HCT116 (cell line): Measurements from ENCODE around the gene SRGAP2C.
"Not testable (repeated sequence)": the region's sequence is repeated elsewhere in the genome, so short reads cannot be mapped to it uniquely, and the experiment has no call there.

ENCODE experiments used
- CEBPB ChIP-seq: IDR thresholded peaks from 2 replicates; pipeline ENCODE4 v1.6.1; 2012; ENCODE audit warnings: low read depth
- EZH2 ChIP-seq: fragments of 200-600 bp; sonication (generic); IDR thresholded peaks from 2 replicates; pipeline ENCODE4 v1.6.1; 2017; ENCODE audit warnings: antibody characterized with exemption, mixed run types
- EZH2phosphoT487 ChIP-seq: fragments of 200-600 bp; IDR thresholded peaks from 2 replicates; pipeline ENCODE4 v1.6.1; 2018; ENCODE audit warnings: antibody characterized with exemption, borderline replicate concordance
- FOSL1 ChIP-seq: IDR thresholded peaks from 2 replicates; pipeline ENCODE4 v1.6.1; 2012; ENCODE audit warnings: low read depth
- JUND ChIP-seq: IDR thresholded peaks from 2 replicates; pipeline ENCODE4 v1.6.1; 2012
- MAX ChIP-seq: IDR thresholded peaks from 2 replicates; pipeline ENCODE4 v1.6.1; 2012
- POLR2A ChIP-seq: IDR thresholded peaks from 2 replicates; pipeline ENCODE4 v1.7.0; 2011; ENCODE audit warnings: borderline replicate concordance; ENCODE audit not compliant: insufficient read depth, insufficient read length; ENCODE audit errors: extremely low read depth
- POLR2AphosphoS5 ChIP-seq: IDR thresholded peaks from 2 replicates; pipeline ENCODE4 v1.6.1; 2011; ENCODE audit warnings: mild to moderate bottlenecking, low read depth, low read length, moderate library complexity
- REST ChIP-seq: IDR thresholded peaks from 2 replicates; pipeline ENCODE4 v1.6.1; 2012; ENCODE audit warnings: low read depth
- SIN3A ChIP-seq: IDR thresholded peaks from 2 replicates; pipeline ENCODE4 v1.6.1; 2012; ENCODE audit warnings: low read depth
- SP1 ChIP-seq: IDR thresholded peaks from 2 replicates; pipeline ENCODE4 v1.6.1; 2012; ENCODE audit warnings: low read depth
- TCF7L2 ChIP-seq: IDR thresholded peaks from 2 replicates; pipeline ENCODE4 v1.7.0; 2011; ENCODE audit warnings: borderline replicate concordance, inconsistent platforms; ENCODE audit not compliant: insufficient read depth, insufficient read length; ENCODE audit errors: extremely low read depth
- TF ChIP-seq, protein P1 (sequence below), 3 experiments: fragments of 200-600 bp in 1 of 3; sonication (generic) in 1 of 3; IDR thresholded peaks in 2 of 3; conservative IDR thresholded peaks in 1 of 3; 2 replicates each; pipeline ENCODE4 v1.5.1; 2012 to 2017; ENCODE audit warnings: low read depth in 2 of 3, low read length in 2 of 3, antibody characterized with exemption in 1 of 3, borderline replicate concordance in 1 of 3, control low read depth in 1 of 3, mild to moderate bottlenecking in 1 of 3, mixed read lengths in 1 of 3, mixed run types in 1 of 3, moderate library complexity in 1 of 3; ENCODE audit not compliant: insufficient read depth in 1 of 3
- TF ChIP-seq, protein P2 (sequence below): IDR thresholded peaks from 2 replicates; pipeline ENCODE4 v1.6.1; 2011; ENCODE audit warnings: mild to moderate bottlenecking, low read length, moderate library complexity; ENCODE audit not compliant: insufficient replicate concordance; ENCODE audit errors: extremely low read depth

DNA sequence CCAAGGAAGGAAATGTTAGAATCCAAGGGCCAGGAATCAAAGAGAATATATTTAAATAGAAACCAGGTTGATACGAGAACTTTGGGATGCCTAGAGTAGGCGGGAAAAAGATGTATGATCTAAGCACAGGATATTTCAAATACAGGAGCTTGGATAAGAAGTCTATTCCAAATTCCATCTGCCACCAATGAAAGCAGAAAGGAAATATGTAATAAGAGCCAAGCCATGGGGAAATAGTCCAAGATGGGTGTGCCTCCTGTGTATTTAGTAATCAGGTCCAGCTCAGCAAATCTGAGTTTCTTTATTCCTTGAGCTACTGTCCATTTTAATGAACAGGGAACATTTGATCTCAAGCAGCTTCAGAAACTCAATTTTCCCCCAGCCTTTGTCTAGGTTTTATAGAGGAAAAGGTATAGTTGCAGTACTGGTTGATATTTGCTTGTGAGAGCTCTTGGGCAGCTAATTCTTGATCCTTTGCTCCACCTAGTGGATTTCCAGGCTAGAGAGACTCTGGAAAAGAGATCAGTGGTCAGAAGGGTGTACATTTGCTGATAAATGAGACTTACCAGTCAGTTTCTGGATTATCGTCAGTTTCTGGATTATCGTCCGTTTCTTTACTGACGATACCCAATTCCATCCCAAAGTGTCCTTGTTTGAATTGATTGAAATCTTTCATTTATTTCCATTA lies 29.0 kb upstream of the SRGAP2C start:
- not testable (repeated sequence) for TF ChIP-seq TCF7L2, EZH2phosphoT487, POLR2A, REST, JUND, CEBPB, POLR2AphosphoS5, SIN3A, EZH2, SP1, FOSL1, MAX
- TF ChIP-seq, protein P1, sequence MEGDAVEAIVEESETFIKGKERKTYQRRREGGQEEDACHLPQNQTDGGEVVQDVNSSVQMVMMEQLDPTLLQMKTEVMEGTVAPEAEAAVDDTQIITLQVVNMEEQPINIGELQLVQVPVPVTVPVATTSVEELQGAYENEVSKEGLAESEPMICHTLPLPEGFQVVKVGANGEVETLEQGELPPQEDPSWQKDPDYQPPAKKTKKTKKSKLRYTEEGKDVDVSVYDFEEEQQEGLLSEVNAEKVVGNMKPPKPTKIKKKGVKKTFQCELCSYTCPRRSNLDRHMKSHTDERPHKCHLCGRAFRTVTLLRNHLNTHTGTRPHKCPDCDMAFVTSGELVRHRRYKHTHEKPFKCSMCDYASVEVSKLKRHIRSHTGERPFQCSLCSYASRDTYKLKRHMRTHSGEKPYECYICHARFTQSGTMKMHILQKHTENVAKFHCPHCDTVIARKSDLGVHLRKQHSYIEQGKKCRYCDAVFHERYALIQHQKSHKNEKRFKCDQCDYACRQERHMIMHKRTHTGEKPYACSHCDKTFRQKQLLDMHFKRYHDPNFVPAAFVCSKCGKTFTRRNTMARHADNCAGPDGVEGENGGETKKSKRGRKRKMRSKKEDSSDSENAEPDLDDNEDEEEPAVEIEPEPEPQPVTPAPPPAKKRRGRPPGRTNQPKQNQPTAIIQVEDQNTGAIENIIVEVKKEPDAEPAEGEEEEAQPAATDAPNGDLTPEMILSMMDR (IDR thresholded peaks at IDR 0.05 in 2 of 3, conservative IDR thresholded peaks at IDR 0.05 in 1 of 3; ENCODE audit: borderline replicate concordance in 1 of 3, insufficient read depth in 1 of 3, low read depth in 2 of 3, low read length in 2 of 3): 0 out of 6 replicates have a peak, but pooled peaks of 1 of the 3 experiments have one; percentile 9
- TF ChIP-seq, protein P2, sequence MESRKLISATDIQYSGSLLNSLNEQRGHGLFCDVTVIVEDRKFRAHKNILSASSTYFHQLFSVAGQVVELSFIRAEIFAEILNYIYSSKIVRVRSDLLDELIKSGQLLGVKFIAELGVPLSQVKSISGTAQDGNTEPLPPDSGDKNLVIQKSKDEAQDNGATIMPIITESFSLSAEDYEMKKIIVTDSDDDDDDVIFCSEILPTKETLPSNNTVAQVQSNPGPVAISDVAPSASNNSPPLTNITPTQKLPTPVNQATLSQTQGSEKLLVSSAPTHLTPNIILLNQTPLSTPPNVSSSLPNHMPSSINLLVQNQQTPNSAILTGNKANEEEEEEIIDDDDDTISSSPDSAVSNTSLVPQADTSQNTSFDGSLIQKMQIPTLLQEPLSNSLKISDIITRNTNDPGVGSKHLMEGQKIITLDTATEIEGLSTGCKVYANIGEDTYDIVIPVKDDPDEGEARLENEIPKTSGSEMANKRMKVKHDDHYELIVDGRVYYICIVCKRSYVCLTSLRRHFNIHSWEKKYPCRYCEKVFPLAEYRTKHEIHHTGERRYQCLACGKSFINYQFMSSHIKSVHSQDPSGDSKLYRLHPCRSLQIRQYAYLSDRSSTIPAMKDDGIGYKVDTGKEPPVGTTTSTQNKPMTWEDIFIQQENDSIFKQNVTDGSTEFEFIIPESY: not testable (repeated sequence)
